ENCODE measurements around the gene ANKRD12. TPM values are rescaled to one million over a fixed set of nuclear protein-coding genes. Genes with fewer than 3 reads are reported as not detected.

The ANKRD12 gene
- polyA plus RNA-seq, 1 donor (not counting 4 experiments of a cell fraction or from before 2014, with no cell fraction given): 8.0 TPM

GRCh38 chr18:9097349-9097748 lies 39.2 kb upstream of the ANKRD12 start:
- no peak for DNase-seq (ENCODE audit: low read depth, low spot score)
- dilution Hi-C loops (cut with MboI; ENCODE audit: extremely low pct_ligation_motif_present, low sequenced_read_pairs): no loop called here
- Histone ChIP-seq H3K4me2 (ENCODE audit: control insufficient read depth, extremely low read depth, insufficient read depth, low read depth, low read length) (peak overlapping the region; percentile 79), H4K20me1 (ENCODE audit: control insufficient read depth, extremely low read depth, insufficient read depth, low read length) (no peaks in the 10 kb centered on the region), H2AFZ (ENCODE audit: control insufficient read depth, low read length) (peak overlapping the region; percentile 81), H3K27ac (ENCODE audit: control insufficient read depth, insufficient read depth, low read length) (peak overlapping the region; percentile 61), H3K4me3 (ENCODE audit: control insufficient read depth in 2 of 3, extremely low read depth in 1 of 3, insufficient read depth in 2 of 3, low read depth in 1 of 3, low read length in 3 of 3) (peak overlapping the region in 2 of 3 experiments; percentile 31 to 38), H3K27me3 (ENCODE audit: control insufficient read depth, extremely low read depth, insufficient read depth, low read length) (no peaks in the 10 kb centered on the region), H3K36me3 (ENCODE audit: control insufficient read depth in 2 of 2, extremely low read depth in 1 of 2, insufficient read depth in 2 of 2, low read length in 2 of 2) (no peaks in the 10 kb centered on the region), H3K79me2 (ENCODE audit: control insufficient read depth, insufficient read depth, low read length) (peaks cover 2% of the 10 kb centered on the region), H3K9ac (ENCODE audit: control insufficient read depth, extremely low read depth, insufficient read depth, low read length) (peak overlapping the region; percentile 14), H3K9me3 (ENCODE audit: control insufficient read depth, low read depth, low read length) (no peaks in the 10 kb centered on the region), H3K4me1 (ENCODE audit: control insufficient read depth, extremely low read depth, insufficient read depth, low read length) (peaks cover 20% of the 10 kb centered on the region), H3K9me1 (ENCODE audit: control insufficient read depth, extremely low read depth, insufficient read depth, low read length) (no peaks in the 10 kb centered on the region)
- TF ChIP-seq EZH2 (IDR thresholded peaks at IDR 0.05; ENCODE audit: low read length) (no peak), CTCF (optimal IDR thresholded peaks at IDR 0.05 in 1 of 3, IDR thresholded peaks at IDR 0.05 in 1 of 3, conservative IDR thresholded peaks at IDR 0.05 in 1 of 3; ENCODE audit: extremely low read depth in 1 of 3, insufficient read depth in 2 of 3, low read length in 3 of 3) (no peak)
- FAIRE-seq: peak; percentile 69

- H2AFZ ChIP-seq (ENCODE audit: control insufficient read depth, low read length): no peak overlapping the region
- no peak for DNase-seq (ENCODE audit: low read depth, low spot score)
- peak overlapping the region; percentile 20 for H3K4me2 ChIP-seq (ENCODE audit: control insufficient read depth, extremely low read depth, insufficient read depth, low read depth, low read length)
- no peaks in the 10 kb centered on the region for H3K27me3 ChIP-seq (ENCODE audit: control insufficient read depth, extremely low read depth, insufficient read depth, low read length)
- H3K4me3 ChIP-seq (ENCODE audit: control insufficient read depth in 2 of 3, extremely low read depth in 1 of 3, insufficient read depth in 2 of 3, low read depth in 1 of 3, low read length in 3 of 3): no peak overlapping the region
- no peak overlapping the region for H3K27ac ChIP-seq (ENCODE audit: control insufficient read depth, insufficient read depth, low read length)
- no peak overlapping the region for H3K9ac ChIP-seq (ENCODE audit: control insufficient read depth, extremely low read depth, insufficient read depth, low read length)
- no peak for FAIRE-seq
- H4K20me1 ChIP-seq (ENCODE audit: control insufficient read depth, extremely low read depth, insufficient read depth, low read length): no peaks in the 10 kb centered on the region
- H3K9me1 ChIP-seq (ENCODE audit: control insufficient read depth, extremely low read depth, insufficient read depth, low read length): no peaks in the 10 kb centered on the region
- dilution Hi-C loops (cut with MboI; ENCODE audit: extremely low pct_ligation_motif_present, low sequenced_read_pairs): no loop called here
- peaks cover 34% of the 10 kb centered on the region for H3K79me2 ChIP-seq (ENCODE audit: control insufficient read depth, insufficient read depth, low read length)
- TF ChIP-seq CTCF (optimal IDR thresholded peaks at IDR 0.05 in 1 of 3, IDR thresholded peaks at IDR 0.05 in 1 of 3, conservative IDR thresholded peaks at IDR 0.05 in 1 of 3; ENCODE audit: extremely low read depth in 1 of 3, insufficient read depth in 2 of 3, low read length in 3 of 3): no peak
- TF ChIP-seq EZH2 (IDR thresholded peaks at IDR 0.05; ENCODE audit: low read length): no peak
- no peaks in the 10 kb centered on the region for H3K9me3 ChIP-seq (ENCODE audit: control insufficient read depth, low read depth, low read length)
- H3K4me1 ChIP-seq (ENCODE audit: control insufficient read depth, extremely low read depth, insufficient read depth, low read length): peaks cover 29% of the 10 kb centered on the region
- H3K36me3 ChIP-seq (ENCODE audit: control insufficient read depth in 2 of 2, extremely low read depth in 1 of 2, insufficient read depth in 2 of 2, low read length in 2 of 2): no peaks in the 10 kb centered on the region
Observed at GRCh38 chr18:9100796-9101195, 35.8 kb upstream of the ANKRD12 start.
